GM21390 (cell line): ENCODE data around the gene PRKN.
"Not testable (repeated sequence)": the region's sequence is repeated elsewhere in the genome, so short reads cannot be mapped to it uniquely, and the experiment has no call there.

Experiments
- ATAC-seq: cut with Tn5 transposase; IDR thresholded peaks from one replicate; pipeline ENCODE4 v1.9.1; 2021; ENCODE audit not compliant: unreplicated experiment

Gene PRKN

DNA sequence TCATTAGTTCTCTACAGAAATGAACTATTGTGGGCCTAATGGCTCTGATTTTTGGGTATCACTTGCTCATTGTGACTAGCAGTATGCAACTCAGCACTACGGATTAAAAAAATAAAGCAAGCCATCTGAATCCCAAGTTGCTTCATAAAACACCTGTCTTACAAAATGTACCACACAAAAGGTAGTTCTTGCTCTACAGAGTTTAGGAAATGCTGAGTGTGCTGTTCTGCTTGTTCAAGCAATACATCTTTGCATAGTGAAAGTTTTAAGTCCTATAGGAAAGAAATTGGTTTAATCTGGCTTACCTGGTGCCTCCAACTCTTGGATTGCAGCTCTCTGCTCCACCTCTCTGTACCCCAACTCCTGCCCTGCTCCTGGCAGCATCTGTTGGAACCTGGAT lies 1187.0 kb downstream of the PRKN start:
- ATAC-seq: no peak

DNA sequence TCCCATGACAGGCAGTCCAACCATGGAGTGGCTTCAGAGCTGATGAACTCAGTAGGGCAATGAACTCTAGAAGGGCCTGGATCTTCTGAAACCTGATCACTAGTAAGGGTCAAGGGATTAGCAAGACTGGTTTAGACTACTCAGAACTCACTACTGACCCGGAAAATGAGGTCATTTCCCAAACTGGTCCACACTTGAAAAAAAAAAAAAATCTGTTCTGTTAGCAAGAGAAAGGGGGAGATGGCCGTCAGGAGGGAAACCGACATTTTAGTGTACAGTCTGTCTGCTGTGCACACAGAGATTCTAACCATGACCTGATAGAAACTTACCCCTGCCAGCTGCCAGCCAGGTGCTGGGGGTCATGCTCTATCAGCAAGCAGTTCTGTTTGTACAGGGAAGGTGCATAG lies 1191.3 kb downstream of the PRKN start:
- ATAC-seq: no peak

DNA sequence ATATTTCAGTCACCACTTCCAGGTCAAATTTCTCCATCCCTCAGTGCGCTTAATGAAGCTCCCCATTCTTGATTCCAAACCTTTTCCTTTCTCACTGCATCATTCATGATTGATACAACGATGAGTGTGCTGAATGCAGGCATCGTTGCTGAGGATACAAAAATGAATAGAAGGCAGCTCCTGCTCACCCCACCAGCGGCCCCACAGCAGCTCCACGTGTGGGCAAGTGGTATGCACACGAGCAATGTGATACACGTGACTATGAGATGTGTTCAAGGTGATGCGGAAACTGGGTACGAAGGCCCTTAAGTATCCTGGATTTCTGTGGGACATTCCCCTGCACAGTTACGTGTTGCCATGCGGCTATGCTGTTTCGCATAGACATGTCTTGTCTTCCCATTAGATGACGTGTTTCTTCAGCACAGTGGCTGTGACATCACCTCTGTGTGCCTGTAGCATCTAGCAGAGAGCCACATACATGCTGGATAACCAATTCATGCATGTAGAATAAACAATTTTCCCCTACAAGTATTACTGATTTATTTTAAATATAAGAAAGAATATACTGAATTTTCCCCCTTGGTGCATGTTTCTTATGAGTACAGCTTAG lies 1193.2 kb downstream of the PRKN start:
- no peak for ATAC-seq

DNA sequence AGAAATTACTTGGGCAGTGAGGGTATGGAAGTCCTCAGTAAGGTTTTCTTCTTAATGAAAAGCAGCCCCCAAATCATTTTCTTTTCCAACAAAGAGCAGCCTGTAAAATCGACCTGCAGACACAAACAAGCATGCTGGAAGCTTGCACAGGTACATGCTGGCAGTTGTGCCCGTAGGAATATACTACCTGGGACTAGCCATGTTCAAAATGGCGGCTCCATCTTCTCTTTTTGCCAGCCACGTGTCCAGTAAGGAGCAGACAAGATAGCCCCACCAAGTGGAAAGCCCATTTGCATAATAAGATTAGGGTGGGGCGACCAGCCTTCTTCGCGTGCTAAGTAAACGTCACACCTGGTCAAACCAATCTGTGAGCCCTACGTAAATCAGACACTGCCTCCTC lies 1194.3 kb downstream of the PRKN start:
- ATAC-seq: no peak

DNA sequence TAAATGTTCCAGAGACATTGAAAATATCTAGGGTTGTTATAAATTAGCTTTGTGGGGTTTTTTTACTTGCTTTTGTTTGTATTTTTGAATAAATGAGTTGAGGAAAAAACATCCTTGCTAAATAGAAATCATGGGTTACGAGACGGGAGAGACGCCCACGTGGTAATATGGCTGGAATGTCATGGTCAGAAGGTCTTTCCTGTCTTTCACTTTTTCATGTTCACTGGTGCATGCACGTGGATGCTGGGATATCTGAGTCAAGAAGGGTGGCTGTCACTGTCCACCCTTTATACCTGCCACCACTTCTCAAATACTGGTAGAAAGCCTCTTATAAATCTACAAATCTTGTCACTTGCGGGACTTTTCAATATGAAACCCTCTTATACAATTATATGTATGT lies 1195.0 kb downstream of the PRKN start:
- ATAC-seq: no peak

DNA sequence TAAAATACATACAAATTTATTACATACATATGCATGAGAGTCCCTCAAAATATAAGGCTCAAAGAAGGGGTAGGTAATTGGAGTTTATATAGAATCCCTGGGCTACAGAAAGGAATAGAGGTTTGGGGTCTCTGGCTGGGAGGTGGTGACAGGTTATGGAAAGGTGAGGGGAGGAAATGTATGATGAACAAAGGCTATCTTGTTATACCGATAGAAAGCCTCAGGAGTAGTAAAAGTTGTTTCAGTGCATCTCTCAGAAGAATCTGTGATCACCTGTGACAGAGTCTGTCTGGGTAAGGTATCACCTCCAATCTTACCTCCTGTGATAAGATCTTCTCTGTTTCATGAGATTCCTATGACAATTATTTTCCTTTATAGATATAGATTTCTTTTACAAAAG lies 1200.8 kb downstream of the PRKN start:
- no peak for ATAC-seq

DNA sequence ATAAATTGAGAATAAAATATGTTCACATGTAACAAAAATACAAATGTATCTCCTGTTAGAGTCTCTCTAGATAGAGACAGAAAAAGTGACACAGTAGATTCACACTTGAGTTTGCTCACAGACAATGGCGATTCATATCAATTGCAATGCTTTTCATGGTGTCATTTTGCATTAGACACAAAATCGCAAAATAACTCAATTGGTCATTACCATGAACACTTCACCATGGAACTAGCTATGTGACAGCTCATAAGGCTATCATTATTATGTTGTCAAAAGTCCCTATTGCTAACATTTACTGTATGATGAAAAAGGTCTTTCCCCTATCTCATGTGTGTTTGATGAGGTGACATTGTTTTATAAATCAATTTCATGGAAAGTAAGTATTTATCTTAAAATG lies 1204.2 kb downstream of the PRKN start:
- no peak for ATAC-seq

DNA sequence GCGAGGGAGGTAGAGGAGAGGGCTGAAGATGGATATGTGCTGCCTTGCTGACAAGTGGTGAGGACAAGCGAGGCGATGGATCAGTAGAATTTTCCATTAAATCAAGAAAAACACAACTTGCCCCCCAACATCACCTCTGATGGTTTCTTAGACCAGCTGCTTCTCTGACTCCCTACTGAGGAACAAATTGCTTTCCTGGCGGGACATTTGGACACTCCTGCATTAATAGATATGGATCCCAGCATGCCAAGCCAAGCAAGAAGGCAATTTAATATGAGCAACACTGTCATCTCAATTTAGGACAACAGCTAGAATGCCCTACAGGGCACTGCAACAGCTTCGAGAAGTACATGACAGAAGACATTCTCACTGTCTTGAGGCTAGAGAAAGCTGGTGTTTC lies 1205.3 kb downstream of the PRKN start:
- ATAC-seq: no peak

DNA sequence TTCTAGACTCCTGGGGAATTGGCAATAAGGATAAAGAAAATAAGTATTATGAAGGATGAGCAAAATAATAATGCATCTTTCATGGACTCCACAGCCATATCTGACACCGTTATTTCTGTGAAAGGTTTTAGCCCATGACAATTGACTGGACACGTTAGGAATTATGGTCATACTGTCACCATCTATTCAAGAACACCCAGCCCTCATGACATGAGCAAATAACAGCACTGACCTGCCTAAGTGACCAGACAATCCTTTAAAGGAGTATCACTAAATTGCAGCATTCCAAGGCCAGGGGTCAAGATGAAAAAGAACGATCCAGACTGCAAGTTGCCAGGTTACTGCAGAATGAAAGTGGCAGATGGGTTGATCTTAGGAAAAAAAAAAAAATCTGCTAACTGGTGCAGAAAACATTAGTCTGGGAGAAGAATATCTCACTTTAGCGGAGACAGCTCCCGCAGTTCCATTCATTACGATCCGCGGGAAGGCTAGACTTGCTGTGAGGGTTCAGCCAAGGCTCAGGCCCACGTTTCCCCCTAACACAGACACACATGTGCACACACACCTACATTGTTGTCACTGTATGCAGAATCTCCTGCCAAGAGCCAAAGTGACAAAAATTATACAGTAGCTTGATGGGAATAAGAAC lies 1216.0 kb downstream of the PRKN start:
- no peak for ATAC-seq

DNA sequence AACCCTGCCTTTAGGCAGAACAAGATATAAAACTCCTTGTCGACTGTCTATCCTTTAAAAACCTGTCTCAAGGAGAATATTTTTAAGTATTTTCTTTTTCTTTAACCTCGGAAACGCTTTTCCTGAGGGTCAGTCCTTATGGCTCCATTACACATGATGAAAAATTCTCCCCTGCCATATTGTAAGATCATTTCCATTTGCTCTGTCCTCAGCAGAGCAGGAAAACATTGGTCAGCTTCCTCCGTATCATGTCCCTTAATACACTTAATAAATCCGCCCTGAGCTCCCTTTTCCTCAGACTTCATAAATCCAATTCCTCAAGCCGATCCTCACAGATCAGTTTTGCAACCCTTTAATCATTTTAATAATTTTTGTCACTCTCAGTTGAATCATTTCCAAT lies 1219.2 kb downstream of the PRKN start:
- no peak for ATAC-seq

DNA sequence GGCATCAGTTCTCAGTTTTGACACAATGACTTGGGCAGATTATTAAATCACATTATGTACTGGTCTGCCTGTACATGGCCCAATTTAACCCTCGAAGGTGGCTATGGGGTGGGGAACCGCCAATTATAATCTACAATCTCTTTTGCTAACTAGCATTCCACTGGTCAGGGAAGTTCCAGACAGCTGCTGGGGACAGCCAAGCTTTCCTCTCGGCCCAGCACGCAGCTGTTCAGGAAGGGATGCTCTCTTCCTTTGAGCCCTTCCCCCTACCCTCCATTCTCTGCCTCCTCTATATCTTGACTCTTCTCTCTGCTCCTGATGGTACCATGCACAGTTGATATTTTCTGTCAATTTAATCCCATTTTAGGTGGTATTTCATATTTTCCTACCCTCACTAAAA lies 1220.2 kb downstream of the PRKN start:
- no peak for ATAC-seq

DNA sequence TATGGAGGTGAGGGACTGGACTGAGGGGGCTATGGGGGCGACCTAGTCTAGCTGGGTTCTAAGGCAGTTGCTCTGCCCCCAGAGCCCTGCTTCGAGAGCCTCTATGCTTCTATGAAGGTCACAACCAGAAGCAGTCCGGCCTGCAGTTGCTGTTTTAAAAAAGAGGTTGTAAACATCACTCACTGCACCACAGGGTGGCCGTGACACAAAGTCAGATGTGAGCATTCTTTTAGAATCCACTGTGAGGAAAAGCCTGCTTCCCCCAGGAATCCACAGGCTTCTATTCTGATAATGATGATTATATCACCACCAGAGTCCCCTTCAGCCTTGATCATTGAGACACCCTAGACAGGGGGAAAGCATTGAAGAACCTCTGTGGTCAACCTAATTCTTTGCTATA lies 1224.0 kb downstream of the PRKN start:
- no peak for ATAC-seq

DNA sequence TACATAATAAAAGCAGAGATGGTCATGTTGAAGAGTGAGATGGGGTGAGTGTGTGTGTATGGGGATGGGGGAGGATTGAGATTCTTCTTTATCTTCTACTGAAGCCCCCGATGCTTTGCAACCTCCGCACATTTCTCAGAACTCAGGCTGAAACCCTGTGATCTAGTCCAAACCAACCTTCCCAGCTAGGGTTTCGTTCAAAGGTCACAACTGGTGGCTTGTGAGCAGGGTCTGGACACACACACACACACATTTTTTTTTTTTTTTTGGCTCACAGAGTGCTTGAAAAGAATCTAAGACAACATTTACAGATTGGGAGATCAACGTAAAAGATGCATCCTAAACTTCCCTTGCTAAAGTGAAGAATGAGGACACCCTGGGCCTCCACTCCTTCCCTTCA lies 1228.7 kb downstream of the PRKN start:
- no peak for ATAC-seq

DNA sequence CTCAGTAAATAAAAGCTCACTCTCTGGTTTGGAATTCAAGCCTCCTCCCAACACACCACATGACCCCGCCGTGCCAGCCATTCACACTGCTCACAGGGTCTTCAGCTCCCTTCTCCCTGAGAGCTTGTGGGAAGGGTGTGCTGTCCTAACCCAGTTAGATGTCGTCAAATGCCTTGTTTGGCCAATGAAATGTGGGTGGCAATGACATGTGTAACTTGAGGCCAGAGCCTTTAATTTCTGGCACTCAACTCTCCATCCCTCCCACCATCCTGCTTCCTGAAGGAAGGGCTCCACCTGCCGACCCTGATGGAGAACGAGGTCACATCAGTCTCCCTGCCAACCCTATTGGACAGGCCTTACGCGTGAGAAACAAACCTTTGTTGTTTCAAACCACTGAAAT lies 1229.2 kb downstream of the PRKN start:
- no peak for ATAC-seq

DNA sequence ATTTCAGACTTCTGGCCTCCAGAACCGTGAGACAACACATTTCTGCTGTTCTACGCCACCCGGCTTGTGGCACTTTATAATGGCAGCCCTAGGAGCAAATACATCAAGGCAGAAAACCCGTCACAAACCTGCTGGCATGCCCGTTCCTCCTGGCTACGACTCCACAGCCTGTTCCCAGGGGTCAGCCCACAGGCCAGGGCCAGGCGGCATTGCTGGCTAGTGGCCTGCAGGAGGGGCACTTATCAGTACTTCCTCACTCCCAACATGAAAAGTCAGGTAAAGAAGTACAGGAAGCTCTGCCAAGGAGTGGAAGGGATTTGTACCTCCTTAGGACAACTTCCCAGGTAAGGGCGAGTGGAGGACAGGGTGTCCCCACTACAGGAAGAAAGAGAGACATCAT lies 1230.6 kb downstream of the PRKN start:
- ATAC-seq: no peak

DNA sequence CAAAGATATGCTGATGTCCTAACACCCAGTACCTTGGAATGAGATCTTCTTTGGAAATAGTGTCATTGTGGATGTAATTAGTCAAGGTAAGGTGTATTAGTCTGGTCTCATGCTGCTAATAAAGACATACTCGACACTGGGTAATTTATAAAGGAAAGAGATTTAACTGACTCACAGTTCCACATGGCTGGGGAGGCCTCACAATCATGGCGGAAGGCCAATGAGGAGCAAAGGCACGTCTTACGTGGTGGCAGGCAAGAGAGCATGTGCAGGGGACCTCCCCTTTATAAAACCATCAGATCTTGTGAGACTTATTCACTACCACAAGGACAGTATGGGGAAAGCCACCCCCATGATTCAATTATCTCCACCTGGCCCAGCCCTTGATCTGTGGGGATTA lies 1231.3 kb downstream of the PRKN start:
- ATAC-seq: not testable (repeated sequence)

DNA sequence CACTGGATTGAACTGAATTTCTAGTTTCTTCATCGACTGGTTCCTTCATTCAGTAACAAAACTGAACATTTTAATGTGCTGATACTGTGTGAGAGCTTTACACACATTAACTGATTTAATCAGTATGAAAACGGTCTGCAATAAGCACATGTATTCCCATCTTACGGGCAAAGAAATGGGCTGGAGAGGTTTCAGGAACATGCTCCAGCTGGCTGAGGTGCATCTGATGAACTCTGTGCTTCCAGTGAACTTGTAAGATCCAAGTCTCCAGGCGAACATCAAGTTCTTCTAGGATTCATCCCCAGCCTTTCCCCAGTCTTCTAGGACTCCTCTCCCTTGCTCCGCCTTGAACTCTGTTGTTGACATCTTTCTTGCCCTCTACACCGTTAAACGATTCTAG lies 1233.0 kb downstream of the PRKN start:
- no peak for ATAC-seq

DNA sequence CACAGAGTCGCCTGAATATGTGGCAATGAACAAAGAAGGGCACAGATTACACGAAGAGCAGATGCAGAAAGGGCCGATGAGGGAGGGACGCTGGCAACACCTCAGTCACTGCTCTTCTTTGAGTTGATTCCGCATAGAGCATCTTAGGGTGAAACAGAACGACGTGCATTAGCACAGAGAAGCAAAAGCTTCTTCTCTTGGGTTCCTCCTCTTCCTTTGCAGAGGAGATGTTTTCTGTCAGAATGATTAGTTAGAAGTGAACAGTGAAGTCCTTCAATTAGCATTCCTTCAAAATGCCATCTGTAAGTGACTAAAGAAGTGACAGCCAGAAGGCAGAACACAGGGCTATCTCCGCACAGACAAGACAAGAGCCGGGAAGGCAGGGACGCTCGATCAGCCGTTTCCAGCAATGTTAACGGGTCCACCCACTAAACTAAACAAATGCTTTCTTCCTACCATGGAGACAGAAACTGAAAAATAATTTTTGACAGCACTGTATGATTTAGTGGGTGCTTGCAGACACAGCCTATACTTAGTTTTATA lies 1233.9 kb downstream of the PRKN start:
- ATAC-seq: no peak

DNA sequence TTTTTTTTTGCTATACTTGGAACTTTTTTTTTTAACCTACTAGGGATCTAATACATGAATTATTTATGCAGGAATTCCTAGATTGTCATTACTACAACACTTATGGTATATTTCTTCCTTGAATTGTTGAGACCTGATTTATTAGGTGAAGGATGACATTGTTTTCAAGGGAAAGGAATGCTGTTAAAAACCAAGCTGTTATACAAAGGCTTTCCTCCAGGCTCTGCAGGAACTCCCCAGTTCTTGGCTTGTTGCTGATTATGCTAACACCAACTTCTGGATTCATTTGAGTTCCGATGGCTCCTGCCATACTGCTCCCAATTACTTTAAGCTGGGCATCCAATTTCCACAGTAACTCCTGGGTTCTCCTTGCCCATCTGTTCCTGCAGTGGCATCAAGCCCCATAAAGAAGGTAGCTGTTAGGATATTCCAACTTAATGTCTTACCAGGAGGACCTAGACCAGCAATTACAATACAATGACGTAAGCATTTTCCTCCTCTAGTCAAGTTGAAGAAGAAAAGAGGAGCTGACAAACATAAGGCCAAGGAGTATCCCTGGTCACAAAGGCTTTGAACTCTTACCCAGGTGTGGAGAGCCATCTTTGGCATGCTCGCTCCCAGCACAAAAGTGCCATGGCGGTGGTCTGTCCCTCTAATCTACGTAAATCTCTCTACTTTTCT lies 1237.8 kb downstream of the PRKN start:
- no peak for ATAC-seq

DNA sequence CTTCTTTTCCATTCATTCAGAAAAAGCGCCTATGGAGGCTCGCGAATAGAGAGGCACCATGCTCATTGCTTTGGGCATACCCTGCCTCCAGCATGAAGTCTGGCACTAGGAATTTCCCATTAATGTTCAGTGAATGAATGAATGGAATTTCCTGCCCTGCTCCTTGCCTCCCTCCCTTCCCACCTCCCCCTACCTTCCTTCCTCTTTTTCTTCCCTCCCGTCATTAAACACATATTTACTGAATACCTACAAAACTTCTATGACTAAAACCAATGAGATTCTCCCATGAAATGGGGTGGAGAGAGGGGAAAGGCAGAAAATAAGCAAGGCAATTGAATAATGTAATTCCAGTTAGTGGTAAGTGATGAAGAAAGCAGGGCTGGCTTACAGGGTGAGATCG lies 1239.9 kb downstream of the PRKN start:
- no peak for ATAC-seq

DNA sequence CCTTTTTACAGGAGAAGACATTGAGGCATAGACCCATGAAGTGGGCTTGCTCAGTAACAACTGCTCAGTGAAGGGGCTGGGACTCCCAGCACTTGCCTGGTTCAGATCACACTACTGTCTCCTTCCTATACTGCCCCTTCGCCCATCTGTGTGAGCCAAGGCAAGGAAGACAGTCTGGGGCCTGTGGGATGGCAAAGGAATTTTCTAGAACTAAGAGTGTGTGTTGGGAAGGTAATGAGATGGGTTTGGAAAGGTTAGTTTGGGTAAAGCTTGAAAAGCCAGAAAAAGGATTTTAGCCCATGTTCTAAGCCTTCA lies 1240.4 kb downstream of the PRKN start:
- ATAC-seq: no peak

DNA sequence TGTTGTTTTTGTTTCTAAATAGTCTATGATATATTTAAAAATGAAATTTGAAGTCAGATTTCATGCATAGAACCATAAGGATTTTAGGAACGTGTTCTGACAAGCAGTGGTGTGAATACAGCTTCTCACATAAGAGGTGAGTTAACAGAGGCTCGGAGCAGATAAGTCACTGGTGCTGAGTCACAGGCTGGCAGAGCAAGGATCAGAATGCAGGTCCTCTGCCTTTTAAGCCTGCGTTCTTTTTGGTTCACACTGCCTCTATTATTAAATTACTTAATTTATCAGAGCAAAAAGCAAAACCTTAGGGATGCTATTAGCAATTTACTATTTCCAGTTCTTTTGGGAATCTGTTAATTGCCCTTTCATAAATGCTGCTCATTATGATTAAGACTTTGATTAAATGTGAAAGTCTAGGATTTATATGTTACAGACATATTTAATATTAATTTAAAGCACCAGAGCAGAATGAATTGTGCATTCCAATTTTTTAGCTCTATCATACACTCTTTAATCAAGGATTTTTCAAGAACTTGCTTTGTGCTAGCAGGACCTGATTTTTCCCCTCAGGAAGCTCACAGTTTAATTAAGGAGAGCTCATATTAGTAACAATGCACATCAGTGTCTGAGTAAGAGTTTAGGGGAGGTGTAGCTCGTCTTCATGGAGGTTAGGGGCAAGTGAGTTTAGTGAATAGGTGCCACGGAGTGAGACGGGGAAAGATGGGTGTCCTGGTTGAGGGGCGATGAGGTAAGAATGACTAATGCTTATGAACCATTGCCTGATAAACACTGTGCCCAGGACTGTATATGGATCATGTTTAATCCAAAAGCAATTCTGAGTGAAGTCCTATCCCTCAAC lies 1241.0 kb downstream of the PRKN start:
- ATAC-seq: no peak
